Sigmoid colon (tissue), 4 donors: Measurements from ENCODE around the gene ZNF408.

Experiments
- EP300 ChIP-seq, 4 donors: sonication (generic); formaldehyde crosslinking; IDR thresholded peaks; one replicate each; pipeline ENCODE4 v1.6.1; 2017; ENCODE audit warnings: antibody characterized with exemption in 4 of 4
- POLR2A ChIP-seq, 2 donors: fragments of 450-650 bp; IDR thresholded peaks; one replicate each; pipeline ENCODE4 v1.6.1; 2016; ENCODE audit warnings: antibody characterized with exemption in 2 of 2, mild to moderate bottlenecking in 2 of 2, moderate library complexity in 2 of 2
- TF ChIP-seq, protein P1 (sequence below), 4 experiments: fragments of 450-650 bp in 3 of 4; fragments of 200-600 bp in 1 of 4; IDR thresholded peaks; one replicate each; pipeline ENCODE4 v1.5.1; 2016 to 2019; ENCODE audit warnings: antibody characterized with exemption in 4 of 4, mild to moderate bottlenecking in 3 of 4, moderate library complexity in 2 of 4

GRCh38 chr11:46657186-46657585, 43.6 kb upstream of the ZNF408 start:
- TF ChIP-seq, protein P1, sequence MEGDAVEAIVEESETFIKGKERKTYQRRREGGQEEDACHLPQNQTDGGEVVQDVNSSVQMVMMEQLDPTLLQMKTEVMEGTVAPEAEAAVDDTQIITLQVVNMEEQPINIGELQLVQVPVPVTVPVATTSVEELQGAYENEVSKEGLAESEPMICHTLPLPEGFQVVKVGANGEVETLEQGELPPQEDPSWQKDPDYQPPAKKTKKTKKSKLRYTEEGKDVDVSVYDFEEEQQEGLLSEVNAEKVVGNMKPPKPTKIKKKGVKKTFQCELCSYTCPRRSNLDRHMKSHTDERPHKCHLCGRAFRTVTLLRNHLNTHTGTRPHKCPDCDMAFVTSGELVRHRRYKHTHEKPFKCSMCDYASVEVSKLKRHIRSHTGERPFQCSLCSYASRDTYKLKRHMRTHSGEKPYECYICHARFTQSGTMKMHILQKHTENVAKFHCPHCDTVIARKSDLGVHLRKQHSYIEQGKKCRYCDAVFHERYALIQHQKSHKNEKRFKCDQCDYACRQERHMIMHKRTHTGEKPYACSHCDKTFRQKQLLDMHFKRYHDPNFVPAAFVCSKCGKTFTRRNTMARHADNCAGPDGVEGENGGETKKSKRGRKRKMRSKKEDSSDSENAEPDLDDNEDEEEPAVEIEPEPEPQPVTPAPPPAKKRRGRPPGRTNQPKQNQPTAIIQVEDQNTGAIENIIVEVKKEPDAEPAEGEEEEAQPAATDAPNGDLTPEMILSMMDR (IDR thresholded peaks at IDR 0.05): no peak
- TF ChIP-seq POLR2A (IDR thresholded peaks at IDR 0.05): no peak
- TF ChIP-seq EP300 (IDR thresholded peaks at IDR 0.05): no peak
